Stimulated activated CD4-positive, alpha-beta T cell treated with anti-CD3 and anti-CD28 coated beads, TNF-alpha, amount 100 ng/mL, for 24 hours (primary cell): ENCODE data around the gene SERGEF.

Source experiments
- DNase-seq, 3 experiments: peaks; one replicate each; pipeline ENCODE4 v3.0.0-alpha.2; 2020; ENCODE audit warnings: low read depth in 3 of 3

Gene SERGEF

DNA sequence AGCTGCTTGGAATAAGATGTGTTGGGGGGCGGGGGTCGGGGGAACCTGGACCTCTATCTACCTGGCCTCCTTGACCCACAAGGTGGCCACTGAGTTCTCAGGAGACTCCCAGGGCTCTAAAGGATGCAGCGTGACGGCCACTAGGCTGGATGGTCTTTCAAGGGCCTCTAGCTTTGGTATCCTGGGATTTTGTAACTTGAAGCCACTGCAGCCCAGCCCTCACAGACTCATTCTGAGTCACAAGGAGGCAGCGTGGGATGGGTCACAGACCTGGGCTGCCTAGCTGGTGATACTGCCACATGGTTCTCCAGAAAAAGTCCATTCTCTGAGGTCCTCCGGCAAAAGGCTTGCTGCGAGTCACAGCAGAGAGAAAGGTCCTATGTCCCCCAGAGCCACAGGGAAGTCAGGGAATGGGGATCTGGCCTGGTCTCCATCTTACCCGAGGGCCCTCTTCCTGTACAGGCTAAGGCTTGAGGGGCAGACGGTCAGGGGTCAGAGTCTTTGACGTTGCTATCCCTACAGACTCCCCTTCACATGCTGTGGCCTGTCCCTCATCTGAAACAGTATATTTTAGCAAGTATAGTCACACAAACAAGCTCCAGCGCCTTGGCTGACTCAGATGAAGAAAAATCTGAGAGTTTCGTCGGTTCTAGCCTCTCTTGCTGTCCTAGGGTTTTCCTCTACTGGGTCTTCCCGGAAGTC, 225.9 kb downstream of the SERGEF start:
- no peak for DNase-seq

DNA sequence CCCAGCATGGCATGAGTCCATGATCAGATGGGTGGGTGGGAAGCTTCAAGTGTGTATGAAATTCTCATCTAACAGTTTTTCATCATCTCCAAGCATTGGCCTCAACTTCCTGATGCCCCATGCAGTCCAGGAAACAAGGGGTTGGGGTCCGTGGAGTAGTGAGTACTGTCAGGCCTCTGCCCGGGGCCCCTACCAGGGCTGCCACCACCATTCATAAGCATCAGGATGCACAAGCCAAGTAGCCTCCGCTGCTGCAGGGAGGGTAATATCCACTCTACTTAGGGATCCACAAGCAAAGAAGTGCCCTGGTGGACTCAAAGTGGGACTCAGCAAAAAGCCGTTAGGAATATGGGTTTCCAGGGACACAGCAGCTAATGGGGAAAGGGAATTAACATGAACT, 229.0 kb downstream of the SERGEF start:
- no peak for DNase-seq

DNA sequence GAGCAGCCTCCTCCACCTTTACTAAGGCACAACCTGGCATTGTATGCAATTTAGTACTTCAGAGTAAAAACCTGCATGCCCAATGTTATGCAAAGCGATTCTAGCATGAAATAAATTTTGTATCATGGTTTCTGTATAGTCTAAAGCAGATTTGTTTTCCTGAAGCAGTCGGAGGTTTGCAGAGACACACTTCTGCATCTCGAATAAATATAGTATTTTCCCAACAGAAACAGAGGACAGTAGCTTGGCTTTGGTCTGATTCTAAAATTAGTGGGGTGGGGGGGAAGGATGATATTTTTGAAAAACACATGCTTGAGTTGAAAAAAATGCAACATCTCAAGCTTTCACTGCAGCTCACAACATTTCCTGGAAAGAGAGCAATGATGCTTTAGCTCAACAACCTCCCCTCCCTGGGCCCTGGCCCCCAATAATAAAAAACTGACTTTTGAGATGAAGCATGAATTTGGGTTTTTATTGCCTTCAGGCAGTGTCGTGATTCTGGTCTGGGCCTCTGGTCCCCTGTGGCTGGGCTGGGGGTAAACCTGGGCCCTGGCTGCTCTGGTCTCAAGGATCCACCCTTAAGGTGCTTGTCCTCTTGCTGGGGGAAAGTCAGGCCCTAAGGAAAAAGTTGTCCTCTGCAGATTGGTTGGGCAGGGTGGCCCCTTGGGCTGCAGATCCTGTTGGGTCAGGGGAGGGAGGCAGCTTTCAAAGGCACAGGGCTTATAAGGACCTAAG, 230.1 kb downstream of the SERGEF start:
- no peak for DNase-seq

DNA sequence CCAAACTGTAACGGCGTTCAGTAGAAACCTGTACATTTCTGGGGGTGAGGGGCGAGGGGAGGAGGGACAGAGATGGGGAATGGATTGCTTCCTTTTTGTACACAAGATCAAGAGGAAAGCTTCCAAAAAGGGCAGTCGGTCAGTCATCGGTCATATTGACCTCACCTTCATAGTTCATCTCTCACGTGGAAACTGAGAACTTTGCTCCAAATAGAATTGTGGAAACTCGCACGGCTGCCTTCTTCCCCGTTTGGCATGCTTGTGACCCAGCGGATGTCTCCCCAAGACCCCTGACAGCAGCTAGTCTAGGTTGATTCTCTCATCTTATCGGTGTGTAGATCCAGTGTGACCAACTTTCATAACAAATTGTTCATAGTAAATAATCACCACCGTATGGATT, 230.7 kb downstream of the SERGEF start:
- no peak for DNase-seq

DNA sequence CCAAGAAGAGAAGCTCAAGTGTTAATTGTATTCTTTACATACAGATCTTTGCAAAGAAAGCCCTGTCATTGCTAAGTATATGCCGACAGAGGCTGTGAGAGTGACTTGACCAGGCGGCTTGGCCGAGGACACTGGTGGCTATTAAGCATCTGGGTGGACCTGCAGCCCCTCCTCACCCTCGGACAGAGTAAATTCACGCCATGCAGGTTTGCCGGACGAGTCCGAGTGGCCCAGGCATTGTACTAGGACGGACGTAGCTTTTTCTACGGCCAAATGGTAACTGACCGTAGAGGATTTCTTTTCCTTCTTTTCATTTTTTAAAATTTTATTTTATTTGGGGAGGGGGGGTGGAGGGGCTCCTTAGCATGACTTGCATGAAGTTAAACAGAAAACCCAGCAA, 231.2 kb downstream of the SERGEF start:
- DNase-seq, result no peak

DNA sequence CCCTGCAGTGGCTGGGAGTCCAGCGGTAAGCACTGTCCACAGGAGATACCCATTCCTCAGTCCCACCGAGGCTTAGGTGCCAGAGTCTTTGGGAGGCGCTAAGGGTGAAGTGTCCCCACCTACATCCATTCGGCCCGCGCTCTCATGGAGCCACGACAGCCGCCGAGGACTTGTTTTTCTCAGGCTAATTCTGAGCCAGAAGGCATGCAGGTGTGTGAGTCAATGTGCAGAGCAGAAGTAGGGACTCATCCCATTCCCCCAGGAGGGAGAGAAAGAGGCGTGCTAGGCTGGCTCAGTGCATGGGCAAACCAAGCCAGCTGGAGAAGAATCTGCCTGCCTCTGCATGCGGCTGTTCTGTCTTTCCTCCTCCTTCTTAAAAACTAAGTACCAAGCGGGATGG, 231.6 kb downstream of the SERGEF start:
- no peak for DNase-seq

DNA sequence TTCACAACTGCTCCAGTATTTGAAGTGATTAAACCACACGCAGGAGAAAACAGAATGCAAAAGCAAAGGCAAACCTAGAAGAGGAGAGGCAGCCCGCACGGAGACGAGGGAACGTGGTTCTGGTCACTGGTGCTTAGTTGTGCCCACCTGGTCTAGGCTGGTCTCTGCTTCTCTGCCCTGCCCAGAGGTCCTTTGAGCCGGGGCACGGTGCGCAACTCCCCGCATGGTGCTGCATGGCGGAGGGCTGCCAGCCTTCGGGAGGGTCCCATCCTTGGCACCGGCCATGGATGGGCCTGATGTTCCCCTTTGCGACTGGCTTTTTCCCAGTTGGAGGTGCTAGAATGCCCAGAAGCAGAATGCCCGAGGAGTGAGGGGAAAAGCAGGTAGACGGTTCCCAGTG, 232.2 kb downstream of the SERGEF start:
- no peak for DNase-seq

DNA sequence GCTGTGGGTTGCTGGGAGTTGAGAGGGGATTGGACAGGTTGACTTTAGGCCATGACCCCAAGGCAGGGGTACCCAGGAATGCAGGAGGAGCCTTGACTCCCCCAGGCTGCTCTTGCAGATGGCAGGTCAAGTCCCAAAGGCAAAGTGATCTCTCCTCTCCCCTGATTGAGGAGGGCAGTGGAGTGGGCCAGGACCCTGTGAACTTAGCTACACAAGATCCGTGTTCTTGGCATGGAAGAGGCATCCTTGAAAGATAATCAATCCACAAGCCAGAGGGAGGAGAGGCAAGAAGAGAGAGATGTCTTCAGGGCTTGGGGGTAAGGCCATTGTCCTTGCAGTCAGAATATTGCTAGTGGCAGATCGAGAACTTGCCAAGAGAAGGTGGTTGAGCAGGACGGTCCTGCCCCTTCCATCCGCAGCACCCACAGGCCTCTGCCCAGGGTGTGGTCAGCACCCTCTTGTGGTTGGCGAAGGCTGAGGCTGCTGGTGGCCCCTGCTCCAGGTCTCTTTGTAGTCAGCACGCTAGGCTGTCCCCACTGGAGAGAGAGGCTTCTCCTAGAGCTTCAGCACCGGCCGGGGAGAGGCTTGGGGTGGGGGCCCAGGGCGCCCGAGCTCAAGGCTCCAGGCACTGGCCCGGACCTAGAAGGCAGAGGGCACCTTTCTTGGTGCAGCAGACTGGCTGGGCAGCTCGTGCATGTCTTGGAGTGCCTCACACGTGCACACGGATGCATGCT, 232.8 kb downstream of the SERGEF start:
- no peak for DNase-seq

DNA sequence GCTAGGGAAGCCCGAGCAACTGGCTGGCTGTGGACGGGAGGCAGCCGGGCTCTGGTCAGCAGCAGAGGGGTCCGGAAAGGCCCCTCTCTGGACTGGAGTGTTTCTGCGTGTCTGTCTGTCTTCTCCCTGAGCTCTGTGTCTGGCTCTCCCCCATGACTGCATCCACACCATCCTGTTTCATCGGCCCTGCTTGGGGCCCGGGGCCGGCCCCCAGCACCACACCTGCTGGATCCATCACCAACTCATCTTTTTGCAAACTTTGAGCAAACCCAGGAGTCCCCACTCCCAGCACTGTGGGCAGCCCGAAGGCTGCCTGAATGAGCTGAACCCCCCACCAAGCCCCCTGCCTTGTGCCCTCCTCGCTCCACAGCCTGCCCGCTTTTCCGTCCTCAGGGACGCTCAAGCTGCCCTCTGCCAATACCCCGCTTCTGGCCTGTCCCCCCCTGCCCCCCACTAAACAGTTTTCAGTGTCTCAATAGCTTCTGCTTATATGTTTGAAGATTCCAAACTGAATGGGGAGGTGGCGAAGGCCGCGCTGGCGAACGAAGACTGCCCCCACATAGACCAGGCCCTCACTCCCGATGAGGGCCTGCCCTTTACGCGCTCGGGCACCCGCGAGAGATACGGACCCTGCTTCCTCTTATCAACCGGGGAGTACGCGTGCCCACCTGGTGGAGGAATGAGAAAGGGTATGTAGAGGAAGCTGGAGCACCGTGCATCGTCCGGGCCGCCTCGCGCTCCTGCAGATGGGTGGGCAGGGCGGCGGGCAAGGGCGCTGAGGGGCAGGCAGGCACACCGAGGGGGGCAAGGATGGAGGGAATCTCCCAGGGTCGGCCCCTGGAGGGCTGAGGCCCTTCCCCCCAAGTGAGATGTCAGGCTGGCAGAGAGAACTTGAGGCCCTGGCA, 233.6 kb downstream of the SERGEF start:
- DNase-seq, result no peak

DNA sequence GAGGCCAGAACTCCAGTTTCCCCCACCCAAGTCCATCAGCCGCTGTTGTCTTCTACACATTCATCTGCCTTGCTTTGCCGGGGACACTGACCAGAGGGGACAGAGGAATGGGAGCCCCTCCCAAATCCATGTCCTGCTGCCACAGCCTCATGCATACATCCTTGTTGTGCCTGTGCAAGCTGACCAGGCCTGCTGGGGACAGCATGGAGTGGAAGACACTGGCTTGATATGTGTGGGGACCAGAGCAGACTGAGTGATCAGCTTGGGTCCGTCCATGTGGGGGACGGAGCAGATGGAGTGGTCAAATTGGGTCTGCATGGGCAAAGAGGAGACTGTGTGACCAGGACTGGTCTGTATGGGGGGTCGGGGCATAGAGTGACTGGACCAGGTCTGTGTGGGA, 234.5 kb downstream of the SERGEF start:
- no peak for DNase-seq

DNA sequence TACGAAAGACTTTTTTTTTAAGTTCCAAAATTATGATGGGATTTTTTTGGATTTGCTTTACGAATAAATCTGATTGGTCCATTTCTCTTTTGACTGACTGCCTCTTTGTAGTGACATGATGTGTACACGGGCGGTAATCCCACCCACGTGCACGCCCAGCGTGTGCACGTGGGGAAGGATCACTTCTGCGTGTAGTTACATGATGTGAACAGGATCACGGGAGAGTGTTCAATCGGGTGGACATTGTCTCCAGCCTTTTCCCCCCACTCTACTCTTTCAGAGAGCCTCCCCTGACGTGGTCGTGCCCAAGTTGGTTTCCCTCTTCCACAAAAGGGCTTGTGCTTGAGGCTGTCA, 235.1 kb downstream of the SERGEF start:
- no peak for DNase-seq

DNA sequence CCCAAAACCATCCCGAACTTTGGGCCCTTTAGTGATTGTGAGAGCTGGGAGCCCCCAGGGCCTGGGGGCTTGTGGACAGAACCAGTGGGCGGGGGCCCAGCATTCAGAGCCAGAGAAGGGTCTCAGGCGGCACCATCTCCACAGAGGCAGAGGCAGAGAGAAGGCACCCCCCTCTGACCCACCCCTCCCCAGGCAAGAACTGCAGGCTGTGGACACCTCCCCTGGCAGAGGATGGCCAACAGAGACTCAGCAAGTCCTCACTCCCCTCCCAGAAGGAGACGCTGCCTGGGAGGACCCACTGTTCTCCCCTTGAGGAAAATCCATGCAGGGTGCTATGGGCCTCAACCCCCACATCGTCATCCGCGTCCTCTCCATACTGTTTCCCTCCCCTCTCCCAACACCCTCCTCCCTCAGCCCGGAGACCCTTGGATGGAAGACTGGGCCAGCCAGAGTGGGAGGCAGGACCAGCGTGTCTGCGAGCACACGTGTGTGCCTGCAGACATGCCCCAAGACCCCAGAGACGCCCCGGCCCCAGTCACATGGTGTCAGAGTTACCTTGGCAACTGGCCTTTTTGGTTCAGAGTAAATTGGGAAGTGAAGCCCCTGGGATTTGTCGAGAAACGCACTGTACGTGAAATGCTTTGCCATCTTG, 235.6 kb downstream of the SERGEF start:
- DNase-seq, result no peak

DNA sequence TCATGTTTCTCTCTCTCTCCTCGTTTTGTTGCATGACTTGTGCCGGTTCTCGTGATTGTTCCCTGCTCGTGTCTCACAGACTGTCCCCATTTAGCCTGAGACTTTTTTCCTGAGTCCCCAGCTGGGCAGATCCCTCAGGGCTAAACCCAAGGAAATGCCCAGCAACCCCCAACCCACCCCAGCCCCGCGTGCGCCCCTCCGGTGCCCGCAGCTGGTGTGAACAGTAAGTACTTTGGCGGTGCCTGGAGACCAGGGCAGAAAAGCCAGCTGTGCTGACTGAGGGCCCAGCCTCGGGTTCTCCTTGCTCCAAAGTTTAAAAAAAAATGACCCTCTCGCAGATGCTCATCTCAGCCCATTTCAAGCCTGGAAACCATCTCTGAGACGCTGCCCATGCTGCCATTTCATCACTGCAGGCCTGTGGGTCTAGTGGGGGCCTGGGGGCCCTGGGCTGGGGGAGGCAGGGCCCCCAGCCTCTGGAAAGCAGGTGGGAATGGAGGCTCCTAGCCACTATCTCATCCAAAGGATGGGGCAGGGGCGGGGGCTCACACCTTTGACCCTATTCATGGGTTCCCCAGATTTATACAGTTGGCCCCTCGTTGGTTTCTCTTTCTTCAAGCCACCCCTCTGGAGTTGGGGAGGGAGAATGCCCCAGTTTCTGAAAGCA, 236.5 kb downstream of the SERGEF start:
- no peak for DNase-seq

DNA sequence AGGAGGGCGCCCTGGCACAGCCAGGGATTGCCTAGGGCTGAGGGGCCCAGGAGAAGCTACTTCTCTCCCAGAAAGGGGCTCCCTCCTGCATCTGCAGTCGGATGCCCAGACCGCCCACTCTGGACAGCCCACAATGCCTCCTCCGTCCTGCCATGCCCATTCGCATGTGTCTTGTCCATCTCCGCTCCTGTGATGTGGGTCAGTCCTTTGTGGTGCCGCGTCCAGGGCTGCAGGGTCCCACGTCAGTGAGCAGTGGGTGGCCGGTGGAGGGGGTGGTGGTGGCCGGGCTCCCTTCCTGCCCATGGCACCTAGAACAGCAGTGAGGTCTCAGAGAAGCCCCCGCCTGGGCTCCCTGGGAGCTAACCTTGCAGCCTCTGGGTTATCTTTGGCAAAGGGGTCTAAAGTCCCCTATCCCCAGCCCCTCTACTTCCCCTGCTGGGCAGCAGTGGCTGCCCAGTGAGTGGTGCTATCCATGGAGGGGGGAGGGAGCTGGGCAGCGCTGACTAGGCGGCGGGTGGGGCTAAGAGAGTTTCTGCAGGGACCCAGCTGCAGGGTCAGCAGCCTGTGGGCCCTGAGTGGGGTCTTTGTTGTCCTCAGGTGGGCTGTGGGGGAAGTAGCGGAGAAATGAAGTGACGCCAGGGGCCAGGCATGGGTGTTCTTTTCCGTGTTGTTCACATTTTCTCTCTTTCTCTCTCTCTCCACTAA, 237.2 kb downstream of the SERGEF start:
- no peak for DNase-seq

DNA sequence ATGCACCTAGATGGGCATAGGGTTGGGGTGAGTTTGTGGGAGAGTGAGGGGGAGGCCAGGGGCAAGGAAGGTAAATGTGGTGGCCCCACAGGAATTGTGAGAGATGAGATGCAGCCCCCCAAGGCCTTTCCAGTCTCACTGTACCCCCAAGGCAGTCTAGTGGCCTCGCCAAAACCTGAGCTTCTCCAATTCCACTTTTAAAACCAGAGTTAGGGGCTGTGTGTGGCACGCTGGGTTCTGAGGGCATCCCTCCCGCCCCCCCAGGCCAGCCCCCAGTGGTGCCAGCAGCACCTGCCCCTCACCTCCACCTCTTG, 237.9 kb downstream of the SERGEF start:
- no peak for DNase-seq

DNA sequence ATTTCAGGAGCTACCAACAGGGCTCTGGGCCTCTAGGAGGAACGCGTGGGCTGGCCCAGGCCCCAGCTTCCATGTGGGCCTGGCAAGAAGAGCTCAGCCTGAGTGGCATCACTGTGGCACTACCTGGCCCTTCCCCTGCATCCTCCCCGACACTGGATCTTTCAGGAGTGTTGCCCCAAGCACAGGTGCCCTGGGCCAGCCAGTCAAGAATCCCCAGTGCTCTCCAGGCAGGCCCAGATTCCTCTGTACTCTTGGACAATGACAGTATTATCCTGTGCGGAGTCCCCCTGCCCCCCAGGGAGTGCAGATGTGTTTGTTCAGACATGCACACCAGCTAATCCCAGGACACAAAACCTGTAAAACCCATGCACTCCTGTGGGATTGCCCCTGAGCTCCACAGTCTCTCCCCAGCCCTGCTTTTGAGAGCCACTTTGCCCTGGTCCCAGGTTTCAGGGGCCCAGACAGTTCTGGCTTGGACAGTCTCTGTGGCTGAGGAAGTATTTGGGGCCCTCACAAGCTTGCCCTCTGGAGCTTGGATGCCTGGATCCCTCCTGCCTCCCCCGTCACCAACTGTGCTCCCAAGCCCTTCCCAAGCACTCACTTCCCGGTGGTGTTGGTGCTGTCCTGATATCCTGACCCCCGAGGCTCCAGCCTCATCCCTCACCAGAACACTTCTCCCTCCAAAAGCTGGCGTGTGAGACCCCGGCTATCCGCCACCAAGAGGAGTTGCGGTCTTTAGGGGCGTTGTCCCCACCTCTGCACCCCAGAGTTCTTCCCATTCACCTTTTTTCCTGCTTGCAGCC, 238.4 kb downstream of the SERGEF start:
- no peak for DNase-seq

DNA sequence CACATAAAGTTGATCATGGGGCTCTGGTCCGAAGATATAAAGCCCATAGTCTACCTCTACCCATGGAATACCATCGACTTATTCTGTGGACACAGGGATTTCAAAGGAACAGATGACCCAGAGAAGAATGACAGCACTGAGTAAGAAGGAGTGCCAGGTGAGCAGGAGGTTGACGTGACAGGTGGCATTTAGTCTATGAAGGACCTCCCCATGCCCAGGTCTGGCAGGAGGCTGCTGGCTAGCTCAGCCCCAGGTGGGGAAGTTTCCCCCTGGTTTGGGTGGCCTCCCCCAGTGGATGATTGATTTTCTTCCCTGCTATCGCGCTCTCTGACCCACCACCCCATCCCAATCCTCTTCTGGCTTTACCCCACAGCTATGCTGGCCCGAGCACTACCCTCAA, 239.2 kb downstream of the SERGEF start:
- DNase-seq, result no peak

DNA sequence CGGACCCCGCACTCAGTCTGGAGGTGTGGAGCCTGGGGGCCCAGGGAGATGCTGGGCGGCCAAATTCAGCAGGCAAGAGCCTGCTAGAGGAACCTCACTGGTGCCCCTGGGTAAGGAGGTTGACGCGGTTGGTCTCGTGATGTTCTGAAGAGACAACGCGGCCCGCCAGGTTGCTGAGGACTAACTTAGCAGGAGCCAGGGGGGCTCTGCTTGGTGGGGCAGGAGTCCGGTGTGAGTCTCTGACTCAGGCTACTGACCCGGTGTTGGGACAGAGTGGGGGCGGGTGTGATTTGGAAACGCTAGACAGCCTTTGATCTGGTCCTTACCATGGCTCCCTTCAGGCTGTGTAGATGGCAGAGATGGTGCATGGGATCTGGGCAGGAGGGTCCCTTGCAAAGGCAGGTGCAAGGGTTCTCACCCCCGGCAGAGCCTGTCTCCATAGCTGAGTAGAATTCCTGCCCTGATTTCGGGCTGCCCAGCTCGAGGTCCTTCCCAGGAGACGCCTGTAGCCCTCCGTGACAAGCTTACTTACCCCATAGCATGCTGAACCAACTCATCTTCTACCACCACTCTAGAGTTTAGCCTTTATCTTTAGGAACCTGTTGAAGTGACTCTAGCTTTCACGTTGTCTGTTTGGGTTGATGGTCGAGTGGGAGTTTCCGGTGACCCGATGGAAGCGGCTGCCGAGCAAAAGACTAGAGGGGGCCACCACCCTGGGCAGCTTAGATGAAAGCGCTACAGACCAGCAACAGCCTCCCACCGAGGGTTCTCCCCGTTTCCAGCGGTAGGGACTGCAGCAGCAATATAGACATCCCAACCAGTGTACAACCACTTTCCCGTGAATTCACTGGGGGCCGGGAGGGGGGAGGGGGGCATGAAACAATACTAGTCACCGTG, 239.9 kb downstream of the SERGEF start:
- no peak for DNase-seq
